NCI-H69 (cell line): ENCODE results near the gene UBAP1L.
A peak's percentile ranks its signal among the peaks of the same experiment; 100 is the strongest.
"Not testable (repeated sequence)": the region's sequence is repeated elsewhere in the genome, so short reads cannot be mapped to it uniquely, and the experiment has no call there.

ENCODE experiments used
- DNase-seq: peaks from one replicate; lab custom pipeline; 2025; lab: John Stamatoyannopoulos, UW

Gene UBAP1L

DNA sequence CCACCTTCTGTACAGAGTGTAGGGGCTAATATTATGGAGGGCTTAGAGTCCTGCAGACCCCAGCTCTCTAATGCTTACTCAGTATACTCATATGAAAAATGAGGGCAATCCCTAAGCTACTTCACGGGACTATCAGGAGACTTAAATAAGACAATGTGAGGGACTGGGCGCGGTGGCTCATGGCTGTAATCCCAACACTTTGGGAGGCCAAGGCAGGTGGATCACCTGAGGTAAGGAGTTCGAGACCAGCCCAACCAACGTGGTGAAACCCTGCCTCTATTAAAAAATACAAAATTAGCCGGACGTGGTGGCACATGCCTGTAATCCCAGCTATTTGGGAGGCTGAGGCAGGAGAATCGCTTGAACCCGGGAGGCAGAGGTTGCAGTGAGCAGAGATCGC, 15.2 kb downstream of the UBAP1L start:
- DNase-seq = not testable (repeated sequence)

DNA sequence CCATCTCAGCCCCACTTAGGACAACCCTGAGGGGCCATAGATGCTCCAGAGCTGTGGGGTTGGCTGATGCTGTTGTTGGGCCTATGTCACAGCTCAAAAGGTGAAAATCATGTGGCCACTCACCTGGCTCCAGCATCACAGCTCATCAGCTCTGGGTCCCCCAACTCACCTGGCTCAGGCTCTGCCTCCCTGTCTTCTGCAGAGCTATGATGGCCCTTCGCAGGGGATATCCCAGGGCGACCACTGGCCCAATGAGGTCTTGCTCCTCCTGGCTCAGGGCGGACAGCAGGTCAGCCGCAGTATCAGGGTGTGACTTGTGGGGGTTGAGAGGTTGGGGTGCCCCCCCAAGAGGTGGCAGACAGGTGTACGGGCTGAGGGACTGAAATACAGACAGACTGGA, 15.7 kb downstream of the UBAP1L start:
- DNase-seq = no peak

DNA sequence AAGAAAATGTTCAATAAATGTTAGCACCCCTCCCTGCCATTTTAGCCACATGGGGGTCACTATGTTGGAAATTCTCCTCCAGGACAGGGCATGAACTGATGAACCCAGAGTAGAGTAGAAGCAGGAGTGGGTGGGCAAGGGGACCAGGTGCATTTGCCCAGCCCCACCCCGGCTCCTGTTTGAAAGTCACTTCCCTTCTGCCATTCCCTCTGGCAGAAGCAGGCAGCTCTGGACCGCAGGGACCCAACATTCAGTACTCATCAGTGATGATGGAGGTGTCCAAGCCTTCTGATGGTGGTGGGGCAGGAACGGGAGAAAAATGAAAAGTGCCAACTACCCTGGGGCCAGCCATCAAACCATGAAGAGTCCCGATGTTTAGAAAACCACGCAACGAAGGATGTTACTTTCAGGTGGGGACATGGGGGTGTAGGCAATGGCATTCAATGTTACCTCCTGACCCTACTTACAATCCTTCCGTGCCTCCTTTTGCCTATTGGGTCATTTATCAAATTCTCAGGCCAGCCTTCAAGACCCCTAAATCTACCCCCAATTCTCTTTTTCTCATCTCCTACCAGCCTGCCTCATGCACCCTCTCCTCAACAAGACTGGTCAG, 17.2 kb downstream of the UBAP1L start:
- DNase-seq = no peak

DNA sequence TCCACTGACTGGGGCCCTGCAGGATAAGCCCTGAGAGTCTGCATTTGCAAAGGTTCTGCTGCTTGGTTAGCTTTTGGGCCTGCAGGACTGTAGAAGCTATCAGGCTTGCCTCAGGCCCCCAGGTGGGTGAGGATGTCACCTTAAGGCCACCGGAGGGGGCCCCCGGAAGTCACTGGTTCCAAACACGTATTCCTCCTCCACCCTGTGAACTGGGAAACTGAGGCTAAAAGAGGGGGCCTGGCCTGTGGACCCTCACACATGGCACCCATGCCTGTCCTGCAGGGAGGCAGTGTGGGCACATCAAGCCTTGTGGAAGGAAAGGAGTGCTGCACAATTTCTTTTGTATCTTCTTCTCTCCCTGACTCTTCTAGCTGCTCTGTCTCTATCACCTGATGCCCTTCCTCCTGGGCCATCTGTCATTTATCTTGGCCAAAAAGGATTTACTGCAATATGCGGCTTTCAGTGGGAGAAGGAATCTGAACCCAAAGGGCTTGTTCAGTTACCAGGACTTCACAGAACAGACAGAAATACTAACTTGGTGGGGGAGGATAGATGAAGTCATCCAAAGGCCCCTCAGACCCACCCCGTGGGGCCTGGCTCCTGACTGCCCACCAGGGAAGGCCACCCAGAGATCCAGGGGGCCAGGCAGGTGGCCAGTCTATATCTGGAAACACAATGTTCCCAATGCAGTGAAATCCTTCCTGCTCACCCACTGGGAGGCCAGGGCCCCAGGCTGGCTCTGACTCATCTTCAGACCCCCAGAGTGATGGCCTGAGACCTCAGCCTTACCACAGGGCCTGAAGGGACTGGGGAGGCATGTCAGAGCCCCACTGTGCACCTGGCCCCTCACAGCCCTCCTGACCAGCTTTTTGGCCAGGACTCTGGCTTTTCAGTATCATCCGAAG, 18.3 kb downstream of the UBAP1L start:
- no peak for DNase-seq

GRCh38 chr15:65095747-65096104, 19.3 kb downstream of the UBAP1L start:
- DNase-seq = no peak

GRCh38 chr15:65095011-65095746, 19.8 kb downstream of the UBAP1L start:
- no peak for DNase-seq

DNA sequence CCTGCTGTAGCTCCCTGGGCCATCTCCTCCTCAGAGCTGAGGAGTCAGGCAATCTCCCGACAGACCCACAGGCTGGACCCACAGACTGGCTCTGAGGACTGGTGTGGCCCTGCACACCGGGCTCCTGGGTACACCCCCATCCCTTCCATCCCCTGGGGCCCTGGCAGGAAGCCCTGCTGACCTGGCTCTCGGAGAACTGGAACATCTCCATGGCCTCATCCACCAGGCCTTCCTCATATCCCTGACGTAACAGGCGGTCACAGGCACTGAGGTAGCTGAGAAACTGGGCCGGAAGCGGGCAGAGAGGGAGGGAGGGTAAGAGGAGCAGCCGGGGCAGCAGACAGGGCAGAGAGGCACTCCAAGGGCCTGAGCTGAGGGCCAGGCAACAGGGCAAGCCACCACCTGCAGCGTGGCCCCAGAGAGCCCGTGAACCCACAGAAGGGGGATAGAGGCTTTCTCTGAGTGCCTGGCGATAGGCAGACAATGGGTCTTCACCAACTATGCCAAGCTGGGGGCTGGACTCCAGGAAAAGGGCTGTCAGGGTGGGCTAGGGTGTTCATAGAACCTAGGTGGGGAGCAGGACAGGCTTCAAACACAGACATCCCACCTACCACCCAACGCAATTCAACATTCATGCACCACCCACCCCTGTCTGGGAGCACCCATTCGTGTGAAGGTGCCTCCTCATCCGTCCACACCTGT, 20.6 kb downstream of the UBAP1L start:
- DNase-seq = no peak

DNA sequence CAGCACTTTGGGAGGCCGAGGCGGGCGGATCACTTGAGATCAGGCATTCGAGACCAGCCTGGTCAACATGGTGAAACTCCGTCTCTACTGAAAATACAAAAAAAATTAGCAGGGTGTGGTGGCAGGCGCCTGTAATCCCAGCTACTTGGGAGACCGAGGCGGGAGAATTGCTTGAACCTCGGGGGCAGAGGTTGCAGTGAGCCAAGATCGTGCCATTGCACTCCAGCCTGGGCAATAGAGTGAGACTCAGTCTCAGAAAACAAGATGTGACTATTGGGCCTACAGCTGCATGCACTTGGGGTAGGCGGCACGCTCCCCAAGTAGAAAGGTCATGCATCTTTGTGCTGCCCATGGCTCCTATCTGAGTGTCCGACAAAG, 21.2 kb downstream of the UBAP1L start:
- not testable (repeated sequence) for DNase-seq

DNA sequence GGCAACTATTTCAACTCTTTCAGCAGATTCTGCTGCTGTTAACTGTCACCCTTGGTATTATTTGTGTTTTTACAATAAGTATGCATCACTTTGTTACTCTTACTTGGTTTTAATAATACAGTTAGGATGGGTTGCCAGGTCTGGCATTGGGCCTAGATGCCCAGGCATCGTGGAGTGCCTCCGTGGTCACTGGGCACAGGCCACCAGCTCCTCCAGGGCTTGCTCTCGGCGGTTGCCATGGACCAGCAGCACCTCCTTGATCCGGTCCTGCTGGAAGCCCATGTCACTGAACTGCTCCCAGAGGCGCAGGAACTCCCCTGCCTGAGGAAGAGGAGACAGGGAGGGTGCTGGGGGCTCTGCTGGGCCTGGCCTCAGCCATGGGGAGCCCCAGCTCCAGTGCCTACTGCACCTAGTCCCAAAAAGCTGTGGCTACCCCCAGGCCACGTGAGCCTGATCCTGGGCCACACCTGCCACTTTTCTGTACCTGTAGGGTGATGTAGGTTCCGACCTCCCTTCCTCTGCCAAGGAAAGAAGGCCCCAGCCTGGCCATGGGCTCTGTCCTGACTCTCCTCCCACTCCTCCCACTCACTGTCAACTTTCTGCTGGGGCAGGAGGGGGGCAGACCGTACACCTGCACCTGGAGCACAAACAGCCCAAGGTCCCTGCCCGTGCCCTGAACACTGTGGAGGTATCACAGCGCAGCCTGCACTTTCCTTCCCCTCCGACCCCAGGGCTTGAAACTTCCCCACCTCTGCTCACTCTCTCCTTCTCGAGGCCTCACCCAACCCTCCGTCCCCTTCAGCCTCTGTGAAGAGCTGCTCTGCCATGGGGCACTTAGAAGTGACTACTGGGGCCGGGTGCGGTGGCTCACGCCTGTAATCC, 21.8 kb downstream of the UBAP1L start:
- no peak for DNase-seq

GRCh38 chr15:65091946-65092770, 22.8 kb downstream of the UBAP1L start:
- no peak for DNase-seq

- DNase-seq = no peak
Measured at GRCh38 chr15:65089206-65089824, 25.7 kb downstream of the UBAP1L start.

DNA sequence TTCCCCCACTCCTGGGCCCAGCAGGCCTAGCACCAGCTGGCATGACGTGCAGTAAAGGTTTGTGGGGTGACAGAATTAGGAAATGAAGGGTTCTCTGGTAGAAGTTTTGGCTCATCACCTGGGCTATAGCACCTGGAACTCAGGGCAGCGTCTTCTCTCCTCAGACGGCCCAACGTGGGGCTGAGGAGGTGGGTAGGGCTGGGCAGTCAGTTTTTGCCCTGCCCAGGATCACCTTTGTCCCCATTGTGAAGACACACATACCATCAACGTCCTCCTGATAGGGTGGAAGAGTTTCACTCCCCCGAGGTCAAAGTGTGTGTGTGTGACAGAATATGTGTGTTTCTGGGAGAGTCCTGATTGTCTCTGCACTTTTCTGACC, 26.4 kb downstream of the UBAP1L start:
- DNase-seq = no peak

DNA sequence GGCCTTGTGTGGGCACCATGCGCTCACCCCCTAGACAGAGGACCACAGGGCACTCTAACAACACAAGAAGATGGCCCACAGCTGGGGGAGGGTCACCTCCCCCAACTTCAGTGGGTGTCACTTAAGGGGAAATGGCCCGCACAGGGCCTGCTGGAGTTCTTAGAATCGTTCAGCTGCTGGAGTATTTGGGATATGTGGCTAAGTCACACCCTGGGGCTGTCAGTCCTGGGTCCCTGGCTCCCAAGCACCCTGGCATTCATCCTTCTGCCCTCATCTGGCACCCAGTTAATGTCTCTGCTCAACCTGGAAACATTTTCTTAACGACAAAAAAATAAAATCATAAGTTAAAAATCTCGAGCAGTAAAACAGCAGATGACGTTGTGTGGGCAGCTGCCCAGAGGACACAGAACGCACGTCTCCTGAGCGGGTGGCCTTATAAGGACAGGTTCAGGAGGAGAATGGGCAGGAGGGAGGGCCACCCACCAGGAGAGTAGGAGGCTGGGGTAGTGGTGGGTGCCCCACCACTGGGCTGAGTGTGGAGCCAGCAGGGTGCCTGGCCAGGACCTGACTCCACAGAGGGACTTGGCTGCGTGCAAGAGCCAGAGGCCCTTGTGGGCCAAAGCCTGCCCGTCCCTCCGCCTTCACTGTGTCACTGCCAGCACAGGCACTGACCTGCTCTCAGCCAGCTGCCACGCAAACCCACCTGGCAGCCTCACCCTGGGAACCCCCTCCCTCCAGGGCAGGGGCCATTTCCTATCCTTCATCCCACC, 26.9 kb downstream of the UBAP1L start:
- DNase-seq = no peak

DNA sequence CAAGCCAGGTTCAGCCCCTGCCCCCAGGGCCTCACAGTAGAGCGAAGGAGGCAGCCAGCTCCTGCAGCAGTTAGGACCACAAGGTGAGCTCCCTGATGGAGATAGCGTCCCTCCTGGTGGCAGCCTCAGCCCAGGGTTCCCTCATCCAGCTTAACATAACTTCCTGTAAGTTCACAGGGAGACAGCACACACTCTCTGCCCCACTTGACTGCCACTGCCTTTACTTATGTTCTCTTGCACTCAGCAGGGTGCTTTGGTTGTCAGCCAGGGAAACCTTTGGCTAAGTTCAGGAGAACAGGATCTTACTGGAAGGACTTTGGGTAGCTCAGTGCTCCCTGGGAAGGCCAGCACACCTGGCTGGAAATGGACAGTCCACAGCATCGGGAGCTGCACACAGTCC, 27.6 kb downstream of the UBAP1L start:
- DNase-seq = peak; percentile 60

GRCh38 chr15:65086680-65087111, 28.3 kb downstream of the UBAP1L start:
- DNase-seq = peak; percentile 50

GRCh38 chr15:65085990-65086679, 28.9 kb downstream of the UBAP1L start:
- DNase-seq = peak; percentile 61

GRCh38 chr15:65085207-65085753, 29.7 kb downstream of the UBAP1L start:
- DNase-seq = no peak

- no peak for DNase-seq
Measured at GRCh38 chr15:65084500-65085206, 30.3 kb downstream of the UBAP1L start.
